Spinal cord (tissue), 10 donors: Measurements from ENCODE around the gene VWA2. TPM values are rescaled to one million over a fixed set of nuclear protein-coding genes. Genes with fewer than 3 reads are reported as not detected.
A peak's percentile ranks its signal among the peaks of the same experiment; 100 is the strongest.

Experiments
- DNase-seq, 6 donors: peaks; one replicate each; pipeline versions ENCODE4 v3.0.0 to v3.0.0-alpha.2; 2013 to 2015; ENCODE audit warnings: low spot score in 6 of 6, low read depth in 4 of 6
- H3K27ac ChIP-seq: one replicate; pipeline ENCODE4 v1.5.1; 2013; ENCODE audit warnings: low read depth, low read length, control low read depth
- H3K27me3 ChIP-seq: one replicate; pipeline ENCODE4 v1.6.1; 2013; ENCODE audit warnings: low read length; ENCODE audit not compliant: control insufficient read depth, insufficient read depth
- H3K36me3 ChIP-seq: one replicate; pipeline ENCODE4 v1.6.1; 2013; ENCODE audit warnings: low read length; ENCODE audit not compliant: control insufficient read depth, insufficient read depth
- H3K4me1 ChIP-seq: one replicate; pipeline ENCODE4 v1.6.1; 2013; ENCODE audit warnings: low read length; ENCODE audit not compliant: control insufficient read depth, insufficient read depth
- H3K4me3 ChIP-seq: one replicate; pipeline ENCODE4 v1.5.1; 2013; ENCODE audit warnings: low read depth, low read length, control low read depth
- H3K9me3 ChIP-seq: one replicate; pipeline ENCODE4 v1.6.1; 2013; ENCODE audit warnings: low read length; ENCODE audit not compliant: control insufficient read depth, insufficient read depth
- WGBS: methylation state at CpG from one replicate; pipeline ENCODE4 v1.1.5; 2013; ENCODE audit warnings: missing lambda C conversion rate; ENCODE audit not compliant: insufficient coverage; 5-methylcytosine and 5-hydroxymethylcytosine counted together
- polyA plus RNA-seq, 2 donors: library from polyadenylated mRNA; unstranded; fragments of 120-200 nt; gene quantifications; one replicate each; pipeline ENCODE4 v1.2.1, GENCODE V29; 2013; ENCODE audit not compliant: insufficient read length in 2 of 2
- total RNA-seq, 2 donors: library from RNA; depleted of rRNA in 1 of 2; stranded (reverse); fragments of 120-200 nt in 1 of 2; fragments of >200 nt in 1 of 2; gene quantifications; one replicate each; pipeline versions ENCODE4 v1.2.3 to v1.2.4, GENCODE V29; 2013 to 2014
- donor health status: healthy.

The VWA2 gene
- total and polyA plus RNA-seq, 4 donors: 2.0 to 4.7 (median 3.7) TPM

GRCh38 chr10:114256008-114256765 lies 17.1 kb downstream of the VWA2 start:
- H3K27me3 ChIP-seq: no peaks in the 10 kb centered on the region
- H3K4me1 ChIP-seq: peaks cover 4% of the 10 kb centered on the region
- no peaks in the 10 kb centered on the region for H3K36me3 ChIP-seq
- DNase-seq: peak in 1 of 6 donors; percentile 25
- no peak overlapping the region for H3K4me3 ChIP-seq
- H3K27ac ChIP-seq: no peak overlapping the region
- WGBS: 82% methylated on average over 3 of the region's 12 CpGs
- H3K9me3 ChIP-seq: no peaks in the 10 kb centered on the region

GRCh38 chr10:114256822-114257221 lies 17.8 kb downstream of the VWA2 start:
- no peak for DNase-seq
- H3K36me3 ChIP-seq: no peaks in the 10 kb centered on the region
- peaks cover 4% of the 10 kb centered on the region for H3K4me1 ChIP-seq
- H3K27ac ChIP-seq: no peak overlapping the region
- 83% methylated on average over 1 of the region's 3 CpGs for WGBS
- no peaks in the 10 kb centered on the region for H3K9me3 ChIP-seq
- H3K27me3 ChIP-seq: no peaks in the 10 kb centered on the region
- H3K4me3 ChIP-seq: no peak overlapping the region

- WGBS: 53% methylated on average over 3 of the region's 3 CpGs
- H3K36me3 ChIP-seq: no peaks in the 10 kb centered on the region
- DNase-seq: no peak
- peaks cover 4% of the 10 kb centered on the region for H3K4me1 ChIP-seq
- H3K27ac ChIP-seq: no peak overlapping the region
- H3K9me3 ChIP-seq: no peaks in the 10 kb centered on the region
- H3K4me3 ChIP-seq: no peak overlapping the region
- H3K27me3 ChIP-seq: no peaks in the 10 kb centered on the region
Measured at GRCh38 chr10:114257498-114257897, 18.4 kb downstream of the VWA2 start.

- H3K27ac ChIP-seq: no peak overlapping the region
- no peak overlapping the region for H3K4me3 ChIP-seq
- H3K9me3 ChIP-seq: no peaks in the 10 kb centered on the region
- H3K27me3 ChIP-seq: no peaks in the 10 kb centered on the region
- no peaks in the 10 kb centered on the region for H3K36me3 ChIP-seq
- DNase-seq: no peak
- 40% methylated on average over 1 of the region's 5 CpGs for WGBS
- peaks cover 4% of the 10 kb centered on the region for H3K4me1 ChIP-seq
Measured at GRCh38 chr10:114258274-114258840, 19.3 kb downstream of the VWA2 start.

- no peak overlapping the region for H3K27ac ChIP-seq
- no peaks in the 10 kb centered on the region for H3K9me3 ChIP-seq
- peaks cover 4% of the 10 kb centered on the region for H3K4me1 ChIP-seq
- DNase-seq: no peak
- H3K36me3 ChIP-seq: no peaks in the 10 kb centered on the region
- WGBS: 89% methylated on average over 9 of the region's 10 CpGs
- H3K4me3 ChIP-seq: no peak overlapping the region
- no peaks in the 10 kb centered on the region for H3K27me3 ChIP-seq
Measured at GRCh38 chr10:114259824-114260223, 20.8 kb downstream of the VWA2 start.

GRCh38 chr10:114260366-114260765 lies 21.3 kb downstream of the VWA2 start:
- no peak overlapping the region for H3K4me3 ChIP-seq
- 100% methylated on average over 4 of the region's 5 CpGs for WGBS
- no peak for DNase-seq
- H3K9me3 ChIP-seq: no peaks in the 10 kb centered on the region
- H3K27me3 ChIP-seq: no peaks in the 10 kb centered on the region
- no peak overlapping the region for H3K27ac ChIP-seq
- H3K36me3 ChIP-seq: no peaks in the 10 kb centered on the region
- peaks cover 4% of the 10 kb centered on the region for H3K4me1 ChIP-seq

- no peak overlapping the region for H3K4me3 ChIP-seq
- no peaks in the 10 kb centered on the region for H3K9me3 ChIP-seq
- no peak overlapping the region for H3K27ac ChIP-seq
- no peaks in the 10 kb centered on the region for H3K27me3 ChIP-seq
- 88% methylated on average over 1 of the region's 2 CpGs for WGBS
- peaks cover 4% of the 10 kb centered on the region for H3K4me1 ChIP-seq
- no peak for DNase-seq
- H3K36me3 ChIP-seq: no peaks in the 10 kb centered on the region
Measured at GRCh38 chr10:114261076-114261475, 22.0 kb downstream of the VWA2 start.

- no peak overlapping the region for H3K27ac ChIP-seq
- H3K4me3 ChIP-seq: no peak overlapping the region
- no peaks in the 10 kb centered on the region for H3K9me3 ChIP-seq
- DNase-seq: no peak
- no peaks in the 10 kb centered on the region for H3K36me3 ChIP-seq
- no peaks in the 10 kb centered on the region for H3K27me3 ChIP-seq
- peaks cover 3% of the 10 kb centered on the region for H3K4me1 ChIP-seq
- no CpG with 5 or more reads among the region's 4 CpGs for WGBS
Measured at GRCh38 chr10:114262496-114262895, 23.4 kb downstream of the VWA2 start.

GRCh38 chr10:114265392-114266053 lies 26.5 kb downstream of the VWA2 start:
- no peak overlapping the region for H3K27ac ChIP-seq
- H3K9me3 ChIP-seq: no peaks in the 10 kb centered on the region
- H3K4me1 ChIP-seq: no peaks in the 10 kb centered on the region
- no peaks in the 10 kb centered on the region for H3K27me3 ChIP-seq
- no peak for DNase-seq
- no peaks in the 10 kb centered on the region for H3K36me3 ChIP-seq
- WGBS: no CpG with 5 or more reads among the region's 6 CpGs
- H3K4me3 ChIP-seq: no peak overlapping the region
